ENCODE measurements around the gene RARG. TPM values are rescaled to one million over a fixed set of nuclear protein-coding genes. Genes with fewer than 3 reads are reported as not detected.
A peak's percentile ranks its signal among the peaks of the same experiment; 100 is the strongest.

RARG gene
- total and polyA plus RNA-seq, 2 donors (not counting 1 experiment from before 2014, with no cell fraction given): 8.8 to 15.0 TPM

DNA sequence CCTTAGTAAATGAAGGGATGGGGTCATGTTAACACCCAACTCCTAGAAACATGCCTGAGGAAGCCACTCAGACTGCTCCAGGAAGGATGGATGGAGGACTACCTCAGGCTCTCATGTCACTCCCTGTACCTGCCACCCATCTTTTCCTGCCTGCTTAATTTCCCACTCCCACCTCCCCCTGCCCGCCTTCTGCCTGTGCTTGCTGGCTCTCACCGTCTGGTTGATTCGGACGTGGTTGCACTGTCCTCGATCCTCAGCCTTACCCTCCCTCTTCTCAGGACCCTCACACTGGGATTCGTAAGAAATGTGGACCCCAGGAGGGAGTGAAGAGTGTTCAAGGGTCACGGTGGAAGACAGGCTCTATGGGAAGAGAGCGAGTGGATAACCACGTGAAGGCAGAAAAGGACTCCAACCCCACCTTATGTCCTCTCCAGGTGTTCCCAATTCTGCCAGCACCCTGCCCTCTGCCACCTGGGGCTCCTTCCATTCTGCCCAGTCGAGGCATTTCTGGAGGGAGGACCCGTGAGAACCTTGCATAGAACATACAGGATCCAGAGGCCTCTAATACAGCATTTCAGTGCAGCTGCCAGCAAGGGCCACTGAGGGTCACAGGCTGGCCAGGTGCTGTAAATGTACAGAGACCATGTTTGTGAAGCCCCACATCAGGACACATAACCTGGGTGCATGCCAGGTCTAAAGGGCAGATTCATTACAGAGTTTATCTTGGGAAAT, 37.9 kb downstream of the RARG start:
- intact Hi-C loops (cut with micrococcal nuclease): no loop called here
- Histone ChIP-seq H3K27ac (ENCODE audit: low read length in 2 of 2) (no peak overlapping the region), H3K4me3 (ENCODE audit: control extremely low read depth in 1 of 5, extremely low read depth in 1 of 5, insufficient read depth in 1 of 5, low read depth in 2 of 5, low read length in 4 of 5) (no peak overlapping the region), H3K36me3 (replicated peaks in 1 of 2; ENCODE audit: control extremely low read depth in 1 of 2, control insufficient read depth in 1 of 2, extremely low read depth in 1 of 2, insufficient read depth in 2 of 2, low read length in 1 of 2) (peaks cover 0 to 80% of the 10 kb centered on the region in 2 experiments), H3K9ac (ENCODE audit: low read length) (no peak overlapping the region), H4K20me1 (ENCODE audit: control insufficient read depth, insufficient read depth, low read length, poor library complexity, severe bottlenecking) (peaks cover 53% of the 10 kb centered on the region), H3K4me2 (replicated peaks; ENCODE audit: low read depth, low read length, poor library complexity, severe bottlenecking) (no peak overlapping the region), H3K79me2 (ENCODE audit: control insufficient read depth, insufficient read depth, low read length) (peaks cover 12% of the 10 kb centered on the region), H3K27me3 (replicated peaks in 1 of 4; ENCODE audit: control extremely low read depth in 1 of 4, control insufficient read depth in 3 of 4, insufficient read depth in 4 of 4, low read length in 3 of 4) (no peaks in the 10 kb centered on the region), H3K4me1 (ENCODE audit: control insufficient read depth in 2 of 2, insufficient read depth in 2 of 2, low read length in 2 of 2) (peaks cover 16 to 23% of the 10 kb centered on the region in 2 donors), H3K9me3 (ENCODE audit: control extremely low read depth in 1 of 3, control insufficient read depth in 2 of 3, insufficient read depth in 1 of 3, low read length in 2 of 3) (no peaks in the 10 kb centered on the region), H2AFZ (ENCODE audit: insufficient read depth, low read depth, low read length, poor library complexity, severe bottlenecking) (no peak overlapping the region)
- H3K9me3 Mint-ChIP-seq (ENCODE audit: insufficient read depth): no peaks in the 10 kb centered on the region
- peaks cover 28% of the 10 kb centered on the region for H3K4me1 Mint-ChIP-seq
- no peak for ATAC-seq (ENCODE audit: low read depth)
- no peak overlapping the region for H3K4me3 Mint-ChIP-seq
- 96% methylated on average over 3 of the region's 11 CpGs for WGBS (ENCODE audit: insufficient coverage)
- ChIA-PET CTCF (interaction anchor here (1.0 to 15.7 kb wide), 7 partner anchors 9 to 101 kb away, joined by 3 to 201 read pairs (median 4); partner anchors contain the start of genes CSAD, ITGB7 and PFDN5), POLR2A (no interaction called here)
- DNase-seq: no peak
- no peaks in the 10 kb centered on the region for H3K27me3 Mint-ChIP-seq
- TF ChIP-seq CTCF (IDR thresholded peaks at IDR 0.05) (no peak), EZH2 (IDR thresholded peaks at IDR 0.05; ENCODE audit: borderline replicate concordance, insufficient read depth, low read depth, low read length, poor library complexity, severe bottlenecking) (no peak)
- peak overlapping the region; percentile 66 for H3K27ac Mint-ChIP-seq

DNA sequence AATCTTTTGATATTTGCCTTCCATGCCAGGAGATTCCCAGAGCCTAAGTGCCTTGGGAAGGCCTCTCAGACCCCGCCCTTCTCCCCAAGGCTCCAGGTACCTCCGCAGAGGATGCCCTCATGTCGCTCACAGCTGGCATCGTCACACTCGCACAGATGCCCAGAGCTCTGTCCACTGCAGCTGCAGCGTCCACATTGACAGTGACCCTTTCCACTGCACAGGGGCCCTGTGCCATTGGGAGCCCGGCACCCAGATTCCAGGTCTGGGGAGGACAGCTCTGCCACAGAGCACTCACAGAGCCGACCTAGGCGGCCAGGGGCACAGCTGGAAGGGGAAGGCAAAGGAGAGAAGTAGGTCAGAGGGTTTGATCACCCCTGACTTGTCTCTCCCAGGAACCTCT, 39.0 kb downstream of the RARG start:
- H3K4me1 Mint-ChIP-seq: peaks cover 19% of the 10 kb centered on the region
- POLR2A ChIA-PET: no interaction called here

More for the DNA sequence above, 39.0 kb downstream of the RARG start:
- DNase-seq: no peak
- Histone ChIP-seq H3K4me2 (replicated peaks; ENCODE audit: low read depth, low read length, poor library complexity, severe bottlenecking) (no peak overlapping the region), H4K20me1 (ENCODE audit: control insufficient read depth, insufficient read depth, low read length, poor library complexity, severe bottlenecking) (peaks cover 47% of the 10 kb centered on the region), H3K4me1 (ENCODE audit: control insufficient read depth in 2 of 2, insufficient read depth in 2 of 2, low read length in 2 of 2) (peaks cover 5 to 12% of the 10 kb centered on the region in 2 donors), H3K9ac (ENCODE audit: low read length) (no peak overlapping the region), H3K27me3 (replicated peaks in 1 of 4; ENCODE audit: control extremely low read depth in 1 of 4, control insufficient read depth in 3 of 4, insufficient read depth in 4 of 4, low read length in 3 of 4) (no peaks in the 10 kb centered on the region), H3K9me3 (ENCODE audit: control extremely low read depth in 1 of 3, control insufficient read depth in 2 of 3, insufficient read depth in 1 of 3, low read length in 2 of 3) (no peaks in the 10 kb centered on the region), H3K4me3 (ENCODE audit: control extremely low read depth in 1 of 5, extremely low read depth in 1 of 5, insufficient read depth in 1 of 5, low read depth in 2 of 5, low read length in 4 of 5) (no peak overlapping the region), H3K27ac (ENCODE audit: low read length in 2 of 2) (no peak overlapping the region), H3K36me3 (replicated peaks in 1 of 2; ENCODE audit: control extremely low read depth in 1 of 2, control insufficient read depth in 1 of 2, extremely low read depth in 1 of 2, insufficient read depth in 2 of 2, low read length in 1 of 2) (peaks cover 0 to 81% of the 10 kb centered on the region in 2 experiments), H3K79me2 (ENCODE audit: control insufficient read depth, insufficient read depth, low read length) (peaks cover 3% of the 10 kb centered on the region), H2AFZ (ENCODE audit: insufficient read depth, low read depth, low read length, poor library complexity, severe bottlenecking) (no peak overlapping the region)
- Mint-ChIP-seq H3K27ac (no peak overlapping the region), H3K9me3 (ENCODE audit: insufficient read depth) (no peaks in the 10 kb centered on the region), H3K27me3 (no peaks in the 10 kb centered on the region), H3K4me3 (no peak overlapping the region)
- ATAC-seq (ENCODE audit: low read depth): no peak
- WGBS (ENCODE audit: insufficient coverage): 100% methylated on average over 6 of the region's 9 CpGs
- intact Hi-C loops (cut with micrococcal nuclease): no loop called here
- CTCF ChIA-PET: interaction anchor here (0.6 to 7.7 kb wide), 3 partner anchors 9 to 112 kb away, joined by 3 to 84 read pairs (median 4); no protein-coding TSS in a partner anchor
- no peak for TF ChIP-seq CTCF (IDR thresholded peaks at IDR 0.05)
- no peak for TF ChIP-seq EZH2 (IDR thresholded peaks at IDR 0.05; ENCODE audit: borderline replicate concordance, insufficient read depth, low read depth, low read length, poor library complexity, severe bottlenecking)

Measured in B cell (primary cell).